ENCODE data around the gene TNNC1. TPM values are rescaled to one million over a fixed set of nuclear protein-coding genes. Genes with fewer than 3 reads are reported as not detected.

Gene TNNC1
- total RNA-seq (1.1 TPM in 1 of 2 replicates, not detected in the other), polyA plus RNA-seq (5.4 and 16.7 TPM in 2 replicates), polyA minus RNA-seq (0.94 and 1.1 TPM in 2 replicates)
- total RNA-seq (2013), result 17.8 TPM

- H3K4me2 ChIP-seq (replicated peaks; ENCODE audit: low read depth, low read length, poor library complexity, severe bottlenecking), result peak within 1 kb of the TSS; percentile 86
- peaks cover 16 to 27% of the 10 kb centered on the region in 2 donors for H3K4me1 ChIP-seq (ENCODE audit: control insufficient read depth in 2 of 2, insufficient read depth in 2 of 2, low read length in 2 of 2)
- peaks cover 0 to 8% of the 10 kb centered on the region in 2 experiments for H3K36me3 ChIP-seq (replicated peaks in 1 of 2; ENCODE audit: control extremely low read depth in 1 of 2, control insufficient read depth in 1 of 2, extremely low read depth in 1 of 2, insufficient read depth in 2 of 2, low read length in 1 of 2)
- Mint-ChIP-seq H3K4me3 (peak within 1 kb of the TSS; percentile 88), H3K27me3 (no peaks in the 10 kb centered on the region), H3K4me1 (peaks cover 36% of the 10 kb centered on the region), H3K27ac (peak within 1 kb of the TSS; percentile 94), H3K9me3 (ENCODE audit: insufficient read depth) (no peaks in the 10 kb centered on the region)
- H3K27ac ChIP-seq (ENCODE audit: low read length in 2 of 2), result peak within 1 kb of the TSS; percentile 88 to 92
- ChIA-PET POLR2A (no interaction called here), CTCF (interaction anchor here (1.0 kb wide), 2 partner anchors 8 to 41 kb away, joined by 5 read pairs; partner anchors contain the start of gene SEMA3G)
- intact Hi-C loops (cut with micrococcal nuclease), result no loop called here
- peaks cover 41% of the 10 kb centered on the region for H3K79me2 ChIP-seq (ENCODE audit: control insufficient read depth, insufficient read depth, low read length)
- H3K9me3 ChIP-seq (ENCODE audit: control extremely low read depth in 1 of 3, control insufficient read depth in 2 of 3, insufficient read depth in 1 of 3, low read length in 2 of 3), result no peaks in the 10 kb centered on the region
- H3K4me3 ChIP-seq (ENCODE audit: control extremely low read depth in 1 of 5, extremely low read depth in 1 of 5, insufficient read depth in 1 of 5, low read depth in 2 of 5, low read length in 4 of 5), result peak within 1 kb of the TSS; percentile 50 to 81 (median 70)
- no peaks in the 10 kb centered on the region for H3K27me3 ChIP-seq (replicated peaks in 1 of 4; ENCODE audit: control extremely low read depth in 1 of 4, control insufficient read depth in 3 of 4, insufficient read depth in 4 of 4, low read length in 3 of 4)
- TF ChIP-seq CTCF (IDR thresholded peaks at IDR 0.05) (no peak), EZH2 (IDR thresholded peaks at IDR 0.05; ENCODE audit: borderline replicate concordance, insufficient read depth, low read depth, low read length, poor library complexity, severe bottlenecking) (no peak)
- no peaks in the 10 kb centered on the region for H4K20me1 ChIP-seq (ENCODE audit: control insufficient read depth, insufficient read depth, low read length, poor library complexity, severe bottlenecking)
- H3K9ac ChIP-seq (ENCODE audit: low read length), result peak within 1 kb of the TSS; percentile 73
- DNase-seq (no peak), ATAC-seq (ENCODE audit: low read depth) (no peak)
- H2AFZ ChIP-seq (ENCODE audit: insufficient read depth, low read depth, low read length, poor library complexity, severe bottlenecking), result peak within 1 kb of the TSS; percentile 89
- WGBS (ENCODE audit: insufficient coverage), result 86% methylated on average over 14 of the region's 16 CpGs
These were observed at the start of gene TNNC1 for GRCh38 chr3:52453496-52454249. Gene TNNC1, minus strand, starts transcription at chr3:52454041. Its CDS starts 26 bp downstream, at chr3:52454015.

- DNase-seq, result no peak
- no peak overlapping the region for H3K4me3 ChIP-seq (ENCODE audit: control extremely low read depth in 1 of 5, extremely low read depth in 1 of 5, insufficient read depth in 1 of 5, low read depth in 2 of 5, low read length in 4 of 5)
- no peak overlapping the region for H3K27ac ChIP-seq (ENCODE audit: low read length in 2 of 2)
- peaks cover 11 to 16% of the 10 kb centered on the region in 2 donors for H3K4me1 ChIP-seq (ENCODE audit: control insufficient read depth in 2 of 2, insufficient read depth in 2 of 2, low read length in 2 of 2)
- 94% methylated on average over 11 of the region's 11 CpGs for WGBS (ENCODE audit: insufficient coverage)
- H4K20me1 ChIP-seq (ENCODE audit: control insufficient read depth, insufficient read depth, low read length, poor library complexity, severe bottlenecking), result no peaks in the 10 kb centered on the region
- no peak overlapping the region for H2AFZ ChIP-seq (ENCODE audit: insufficient read depth, low read depth, low read length, poor library complexity, severe bottlenecking)
- Mint-ChIP-seq H3K27ac (no peak overlapping the region), H3K4me1 (peaks cover 17% of the 10 kb centered on the region), H3K9me3 (ENCODE audit: insufficient read depth) (no peaks in the 10 kb centered on the region), H3K27me3 (no peaks in the 10 kb centered on the region), H3K4me3 (no peak overlapping the region)
- no peaks in the 10 kb centered on the region for H3K36me3 ChIP-seq (replicated peaks in 1 of 2; ENCODE audit: control extremely low read depth in 1 of 2, control insufficient read depth in 1 of 2, extremely low read depth in 1 of 2, insufficient read depth in 2 of 2, low read length in 1 of 2)
- ChIA-PET CTCF (no interaction called here), POLR2A (no interaction called here)
- intact Hi-C loops (cut with micrococcal nuclease), result no loop called here
- no peaks in the 10 kb centered on the region for H3K9me3 ChIP-seq (ENCODE audit: control extremely low read depth in 1 of 3, control insufficient read depth in 2 of 3, insufficient read depth in 1 of 3, low read length in 2 of 3)
- no peak overlapping the region for H3K4me2 ChIP-seq (replicated peaks; ENCODE audit: low read depth, low read length, poor library complexity, severe bottlenecking)
- ATAC-seq (ENCODE audit: low read depth), result no peak
- TF ChIP-seq EZH2 (IDR thresholded peaks at IDR 0.05; ENCODE audit: borderline replicate concordance, insufficient read depth, low read depth, low read length, poor library complexity, severe bottlenecking) (no peak), CTCF (IDR thresholded peaks at IDR 0.05) (no peak)
- no peaks in the 10 kb centered on the region for H3K79me2 ChIP-seq (ENCODE audit: control insufficient read depth, insufficient read depth, low read length)
- H3K27me3 ChIP-seq (replicated peaks in 1 of 4; ENCODE audit: control extremely low read depth in 1 of 4, control insufficient read depth in 3 of 4, insufficient read depth in 4 of 4, low read length in 3 of 4), result no peaks in the 10 kb centered on the region
- no peak overlapping the region for H3K9ac ChIP-seq (ENCODE audit: low read length)
These were observed 49.0 kb upstream of the TNNC1 start for GRCh38 chr3:52502808-52503350.
